VCaP (cell line): ENCODE data around the gene RDH12.

Experiments
- H3K27ac ChIP-seq: fragments of 450-650 bp; 2 replicates; pipeline ENCODE4 v1.5.1; 2017
- CTCF ChIP-seq: fragments of 450-650 bp; conservative IDR thresholded peaks from 2 replicates; pipeline ENCODE4 v1.5.1; 2017; ENCODE audit warnings: mild to moderate bottlenecking, moderate library complexity

RDH12 gene

GRCh38 chr14:67722293-67722692, 20.6 kb downstream of the RDH12 start:
- H3K27ac ChIP-seq: no peak overlapping the region
- TF ChIP-seq CTCF: no peak

- no peak overlapping the region for H3K27ac ChIP-seq
- TF ChIP-seq CTCF: no peak
Observed at GRCh38 chr14:67725171-67725570, 23.5 kb downstream of the RDH12 start.

- no peak overlapping the region for H3K27ac ChIP-seq
- no peak for TF ChIP-seq CTCF
Observed at GRCh38 chr14:67727361-67727760, 25.7 kb downstream of the RDH12 start.

- no peak overlapping the region for H3K27ac ChIP-seq
- no peak for TF ChIP-seq CTCF
Observed at GRCh38 chr14:67728258-67728657, 26.6 kb downstream of the RDH12 start.

GRCh38 chr14:67729072-67729885, 27.6 kb downstream of the RDH12 start:
- H3K27ac ChIP-seq: no peak overlapping the region
- no peak for TF ChIP-seq CTCF

- H3K27ac ChIP-seq: no peak overlapping the region
- no peak for TF ChIP-seq CTCF
Observed at GRCh38 chr14:67733616-67734015, 31.9 kb downstream of the RDH12 start.

- no peak overlapping the region for H3K27ac ChIP-seq
- TF ChIP-seq CTCF: no peak
Observed at GRCh38 chr14:67734675-67735074, 33.0 kb downstream of the RDH12 start.
